Esophagus muscularis mucosa (tissue), 4 donors: Measurements from ENCODE around the gene GREB1. TPM values are rescaled to one million over a fixed set of nuclear protein-coding genes. Genes with fewer than 3 reads are reported as not detected.

Experiments
- DNase-seq: peaks from one replicate; pipeline ENCODE4 v3.0.0-alpha.2; 2017; ENCODE audit errors: extremely low spot score
- H3K27ac ChIP-seq, 4 donors: fragments of 200-600 bp; sonication (generic); replicated peaks in 1 of 4; 1 replicate in 3 of 4; 2 replicates in 1 of 4; pipeline ENCODE4 v1.5.1; 2016 to 2019; ENCODE audit warnings: mild to moderate bottlenecking in 1 of 4
- H3K27me3 ChIP-seq, 4 donors: fragments of 200-600 bp; sonication (generic); one replicate each; pipeline versions ENCODE4 v1.5.1 to v1.6.0; 2016 to 2019
- H3K36me3 ChIP-seq, 4 donors: fragments of 200-600 bp; sonication (generic); one replicate each; pipeline ENCODE4 v1.5.1; 2016 to 2019
- H3K4me1 ChIP-seq, 4 donors: fragments of 200-600 bp; sonication (generic); one replicate each; pipeline ENCODE4 v1.5.1; 2016 to 2019
- H3K4me3 ChIP-seq, 4 donors: fragments of 200-600 bp; sonication (generic); 1 replicate in 2 of 4; 2 replicates in 2 of 4; pipeline ENCODE4 v1.5.1; 2016 to 2019; ENCODE audit warnings: mild to moderate bottlenecking in 4 of 4, moderate library complexity in 1 of 4
- H3K9me3 ChIP-seq, 4 donors: fragments of 200-600 bp; sonication (generic); 1 replicate in 3 of 4; 2 replicates in 1 of 4; pipeline ENCODE4 v1.5.1; 2016 to 2019
- EP300 ChIP-seq: sonication (generic); formaldehyde crosslinking; IDR thresholded peaks from one replicate; pipeline ENCODE4 v1.6.1; 2017; ENCODE audit warnings: antibody characterized with exemption
- POLR2A ChIP-seq: fragments of 450-650 bp; IDR thresholded peaks from one replicate; pipeline ENCODE4 v1.6.1; 2017; ENCODE audit warnings: antibody characterized with exemption, moderate library complexity, mild to moderate bottlenecking, low read depth
- POLR2AphosphoS5 ChIP-seq, 2 donors: sonication (generic); formaldehyde crosslinking; IDR thresholded peaks; one replicate each; pipeline ENCODE4 v1.6.1; 2017; ENCODE audit warnings: antibody characterized with exemption in 2 of 2
- WGBS: methylation state at CpG from one replicate; pipeline ENCODE4 v1.1.5; 2018; 5-methylcytosine and 5-hydroxymethylcytosine counted together
- intact Hi-C: fragments of 100-400 bp; cut with DNase I; formaldehyde crosslinking; loops from one replicate; pipeline ENCODE4 v1.15.1; 2023
- total RNA-seq, 4 donors: library from RNA; depleted of rRNA; stranded (reverse); fragments of >200 nt; gene quantifications; one replicate each; pipeline versions ENCODE4 v1.1.0 to v1.2.1, GENCODE V29; 2016
- TF ChIP-seq, protein P1 (sequence below), 3 experiments: fragments of 200-600 bp in 2 of 3; fragments of 450-650 bp in 1 of 3; sonication (generic) in 2 of 3; IDR thresholded peaks; one replicate each; pipeline ENCODE4 v1.5.1; 2017 to 2019; ENCODE audit warnings: antibody characterized with exemption in 3 of 3, mild to moderate bottlenecking in 2 of 3, moderate library complexity in 1 of 3

GREB1 gene
- total RNA-seq, 4 donors from 2014 or later, result 3.7 to 11.0 (median 7.7) TPM

DNA sequence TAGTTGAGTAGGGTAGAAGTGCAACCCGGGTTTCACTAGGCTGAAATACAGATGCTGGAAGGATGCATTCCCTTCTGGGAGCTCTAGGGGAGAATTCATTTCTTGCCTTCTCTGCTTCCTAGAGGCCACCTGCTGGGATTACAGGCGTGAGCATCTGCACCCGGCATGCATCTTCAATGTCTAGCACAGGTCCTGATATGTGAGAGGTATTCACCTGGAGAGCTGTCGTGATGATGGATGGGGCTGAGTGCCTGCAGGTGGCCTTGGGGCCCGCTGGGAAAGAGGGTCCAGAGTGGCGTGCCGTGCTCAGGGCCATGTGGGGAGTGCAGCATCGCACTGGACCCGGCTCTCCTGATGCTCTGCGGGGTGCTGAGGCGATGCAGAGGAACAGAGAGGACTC is 142.8 kb downstream of the GREB1 start:
- no peak overlapping the region for H3K4me3 ChIP-seq
- no peaks in the 10 kb centered on the region for H3K36me3 ChIP-seq
- intact Hi-C loops, result no loop called here
- DNase-seq, result no peak
- H3K27ac ChIP-seq, result no peak overlapping the region
- H3K27me3 ChIP-seq, result peaks cover 0 to 33% (median 0%) of the 10 kb centered on the region in 4 donors
- H3K4me1 ChIP-seq, result no peaks in the 10 kb centered on the region
- 57% methylated on average over 8 of the region's 11 CpGs for WGBS
- peaks cover 0 to 6% (median 0%) of the 10 kb centered on the region in 4 donors for H3K9me3 ChIP-seq
- TF ChIP-seq EP300, result no peak
- TF ChIP-seq, protein P1, sequence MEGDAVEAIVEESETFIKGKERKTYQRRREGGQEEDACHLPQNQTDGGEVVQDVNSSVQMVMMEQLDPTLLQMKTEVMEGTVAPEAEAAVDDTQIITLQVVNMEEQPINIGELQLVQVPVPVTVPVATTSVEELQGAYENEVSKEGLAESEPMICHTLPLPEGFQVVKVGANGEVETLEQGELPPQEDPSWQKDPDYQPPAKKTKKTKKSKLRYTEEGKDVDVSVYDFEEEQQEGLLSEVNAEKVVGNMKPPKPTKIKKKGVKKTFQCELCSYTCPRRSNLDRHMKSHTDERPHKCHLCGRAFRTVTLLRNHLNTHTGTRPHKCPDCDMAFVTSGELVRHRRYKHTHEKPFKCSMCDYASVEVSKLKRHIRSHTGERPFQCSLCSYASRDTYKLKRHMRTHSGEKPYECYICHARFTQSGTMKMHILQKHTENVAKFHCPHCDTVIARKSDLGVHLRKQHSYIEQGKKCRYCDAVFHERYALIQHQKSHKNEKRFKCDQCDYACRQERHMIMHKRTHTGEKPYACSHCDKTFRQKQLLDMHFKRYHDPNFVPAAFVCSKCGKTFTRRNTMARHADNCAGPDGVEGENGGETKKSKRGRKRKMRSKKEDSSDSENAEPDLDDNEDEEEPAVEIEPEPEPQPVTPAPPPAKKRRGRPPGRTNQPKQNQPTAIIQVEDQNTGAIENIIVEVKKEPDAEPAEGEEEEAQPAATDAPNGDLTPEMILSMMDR (IDR thresholded peaks at IDR 0.05), result no peak
- no peak for TF ChIP-seq POLR2AphosphoS5 (IDR thresholded peaks at IDR 0.05)
- no peak for TF ChIP-seq POLR2A

DNA sequence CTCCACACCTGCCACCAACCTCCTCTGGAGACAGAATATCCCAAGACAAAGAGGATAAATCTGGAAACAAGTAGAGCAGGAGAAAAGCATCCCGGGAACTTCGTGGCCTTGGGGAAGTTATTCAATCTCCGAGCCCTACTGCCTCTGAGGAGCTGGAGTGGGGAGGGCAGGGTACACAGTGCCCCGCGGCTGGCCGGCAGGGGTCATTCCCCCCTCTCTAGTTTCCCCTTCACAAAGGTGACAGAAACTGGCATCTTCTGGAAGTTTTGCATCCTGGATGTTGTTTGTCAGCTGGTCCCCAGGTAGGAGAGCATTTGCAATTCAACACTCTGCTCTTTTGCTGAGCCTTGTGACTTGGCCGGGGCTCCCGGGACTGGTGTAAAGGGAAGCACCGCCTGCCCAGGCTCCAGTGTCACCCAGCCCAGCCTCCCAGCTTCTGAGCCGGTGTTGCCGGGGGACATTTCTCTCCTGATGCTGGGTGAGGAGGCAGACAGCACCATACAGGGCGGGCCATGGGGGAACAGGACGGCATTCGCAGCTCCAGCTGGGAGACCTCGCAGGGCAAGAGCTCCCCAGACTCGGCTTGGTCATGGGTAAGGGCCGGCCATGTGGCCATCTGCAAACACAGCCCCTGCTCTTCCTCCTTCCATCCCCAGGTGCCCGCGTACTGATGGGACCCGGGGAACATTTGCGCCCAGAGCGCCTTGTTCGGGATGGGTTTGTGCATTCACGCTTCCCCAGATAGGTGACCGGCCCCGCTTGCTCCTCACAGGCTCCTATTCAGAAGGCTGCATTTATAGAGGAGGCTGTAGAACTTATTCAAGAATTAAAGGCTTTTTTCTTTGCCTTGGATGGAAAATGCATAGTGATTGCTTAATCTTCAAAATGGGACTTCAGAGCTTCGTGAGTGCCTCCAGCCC is 143.6 kb downstream of the GREB1 start:
- Histone ChIP-seq H3K4me1 (no peaks in the 10 kb centered on the region), H3K9me3 (peaks cover 0 to 6% (median 0%) of the 10 kb centered on the region in 4 donors), H3K4me3 (no peak overlapping the region), H3K27me3 (peaks cover 0 to 27% (median 0%) of the 10 kb centered on the region in 4 donors), H3K27ac (no peak overlapping the region), H3K36me3 (no peaks in the 10 kb centered on the region)
- no peak for DNase-seq
- WGBS, result 50% methylated on average over 19 of the region's 27 CpGs
- TF ChIP-seq, protein P1 (IDR thresholded peaks at IDR 0.05), result no peak
- no peak for TF ChIP-seq POLR2AphosphoS5 (IDR thresholded peaks at IDR 0.05)
- TF ChIP-seq EP300, result no peak
- no peak for TF ChIP-seq POLR2A
- intact Hi-C loops, result no loop called here

DNA sequence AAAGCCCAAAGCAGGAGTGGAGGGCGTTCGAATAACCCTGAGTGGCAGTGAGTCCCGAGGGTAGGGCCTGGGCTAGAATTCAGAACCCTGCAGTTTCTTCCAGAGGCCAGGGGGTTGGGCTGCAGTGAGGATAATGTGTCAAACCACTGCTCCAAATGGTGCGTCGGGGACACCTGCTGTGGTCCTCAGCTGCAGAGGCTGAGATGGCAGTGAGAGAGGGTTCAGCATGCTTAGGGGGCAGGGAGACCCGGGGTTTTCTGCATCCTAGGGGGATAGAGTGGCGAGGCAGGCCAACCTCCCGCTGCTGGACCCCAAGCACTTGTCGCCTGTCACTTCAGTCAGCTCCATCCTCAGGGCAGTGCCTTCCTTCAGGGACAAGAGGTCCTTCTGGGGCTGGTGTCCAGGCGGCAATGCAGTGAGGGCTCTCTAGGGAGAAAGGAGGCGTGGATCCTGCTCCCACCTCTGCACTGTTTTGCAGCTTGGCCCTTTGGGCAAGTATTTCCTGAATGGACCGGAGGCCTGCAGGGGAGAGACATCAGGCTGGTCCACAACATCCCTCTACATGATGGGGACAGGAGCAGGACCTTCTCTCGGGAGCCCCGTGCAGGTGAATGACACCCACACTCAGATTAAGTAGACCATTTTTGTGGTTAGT is 144.6 kb downstream of the GREB1 start:
- Histone ChIP-seq H3K4me3 (no peak overlapping the region), H3K27me3 (peaks cover 0 to 27% (median 0%) of the 10 kb centered on the region in 4 donors), H3K36me3 (no peaks in the 10 kb centered on the region), H3K9me3 (peaks cover 0 to 6% (median 0%) of the 10 kb centered on the region in 4 donors), H3K4me1 (no peaks in the 10 kb centered on the region), H3K27ac (no peak overlapping the region)
- WGBS, result 87% methylated on average over 10 of the region's 14 CpGs
- no peak for DNase-seq
- TF ChIP-seq EP300, result no peak
- TF ChIP-seq, protein P1 (IDR thresholded peaks at IDR 0.05), result no peak
- no peak for TF ChIP-seq POLR2AphosphoS5 (IDR thresholded peaks at IDR 0.05)
- no peak for TF ChIP-seq POLR2A
- intact Hi-C loops, result no loop called here

DNA sequence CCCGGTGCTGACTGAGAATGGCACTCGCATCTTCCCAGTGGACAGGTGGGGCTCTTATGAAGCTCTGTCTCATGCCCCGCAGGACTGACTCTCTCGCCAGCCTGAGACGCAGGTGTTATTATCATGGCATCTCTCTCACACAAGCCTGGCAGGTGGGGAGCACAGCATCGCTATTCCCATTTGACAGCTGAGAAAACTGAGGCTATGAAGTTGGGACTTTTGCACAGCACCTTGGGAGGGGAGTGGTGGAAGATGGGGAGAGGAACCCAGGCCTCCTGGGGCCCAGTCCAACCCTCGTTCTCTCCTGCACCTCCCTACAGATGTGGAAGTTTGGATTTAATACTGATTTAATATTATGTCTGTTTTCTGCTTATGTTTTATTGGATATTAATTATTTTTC is 145.2 kb downstream of the GREB1 start:
- peaks cover 0 to 32% (median 0%) of the 10 kb centered on the region in 4 donors for H3K27me3 ChIP-seq
- H3K9me3 ChIP-seq, result peaks cover 0 to 6% (median 0%) of the 10 kb centered on the region in 4 donors
- intact Hi-C loops, result no loop called here
- 81% methylated on average over 7 of the region's 7 CpGs for WGBS
- H3K36me3 ChIP-seq, result no peaks in the 10 kb centered on the region
- no peaks in the 10 kb centered on the region for H3K4me1 ChIP-seq
- TF ChIP-seq, protein P1 (IDR thresholded peaks at IDR 0.05), result no peak
- TF ChIP-seq POLR2A (no peak), POLR2AphosphoS5 (IDR thresholded peaks at IDR 0.05) (no peak), EP300 (no peak)
- no peak overlapping the region for H3K27ac ChIP-seq
- H3K4me3 ChIP-seq, result no peak overlapping the region
- DNase-seq, result no peak
